ENCODE results near the gene RAMP1.
"Not testable (repeated sequence)": the region's sequence is repeated elsewhere in the genome, so short reads cannot be mapped to it uniquely, and the experiment has no call there.

Gene RAMP1

DNA sequence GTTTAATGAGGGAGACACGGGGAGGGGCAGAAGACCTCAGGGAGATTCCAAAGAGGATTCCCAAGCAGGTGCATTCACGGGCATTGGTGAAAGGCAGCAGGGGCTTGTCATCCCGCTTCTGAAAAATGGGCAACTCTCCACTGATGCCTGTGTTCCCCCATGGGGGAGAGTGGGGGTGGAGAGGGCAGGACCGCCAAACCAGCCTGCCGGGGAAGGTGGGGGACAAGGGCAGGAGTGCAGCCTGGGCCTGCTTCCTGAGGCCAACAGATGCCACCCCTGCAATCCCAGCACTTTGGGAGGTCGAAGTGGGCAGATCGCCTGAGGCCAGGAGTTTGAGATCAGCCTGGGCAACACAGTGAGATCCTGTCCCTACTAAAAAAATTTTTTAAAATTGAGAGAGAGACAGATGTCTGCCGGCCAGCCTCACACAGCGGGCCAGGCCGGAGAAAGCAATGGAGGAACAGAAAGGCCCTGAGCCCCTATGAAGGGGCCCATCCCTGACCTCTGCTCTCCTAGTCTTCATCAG lies 62.6 kb downstream of the RAMP1 start:
- no peak for DNase-seq

DNA sequence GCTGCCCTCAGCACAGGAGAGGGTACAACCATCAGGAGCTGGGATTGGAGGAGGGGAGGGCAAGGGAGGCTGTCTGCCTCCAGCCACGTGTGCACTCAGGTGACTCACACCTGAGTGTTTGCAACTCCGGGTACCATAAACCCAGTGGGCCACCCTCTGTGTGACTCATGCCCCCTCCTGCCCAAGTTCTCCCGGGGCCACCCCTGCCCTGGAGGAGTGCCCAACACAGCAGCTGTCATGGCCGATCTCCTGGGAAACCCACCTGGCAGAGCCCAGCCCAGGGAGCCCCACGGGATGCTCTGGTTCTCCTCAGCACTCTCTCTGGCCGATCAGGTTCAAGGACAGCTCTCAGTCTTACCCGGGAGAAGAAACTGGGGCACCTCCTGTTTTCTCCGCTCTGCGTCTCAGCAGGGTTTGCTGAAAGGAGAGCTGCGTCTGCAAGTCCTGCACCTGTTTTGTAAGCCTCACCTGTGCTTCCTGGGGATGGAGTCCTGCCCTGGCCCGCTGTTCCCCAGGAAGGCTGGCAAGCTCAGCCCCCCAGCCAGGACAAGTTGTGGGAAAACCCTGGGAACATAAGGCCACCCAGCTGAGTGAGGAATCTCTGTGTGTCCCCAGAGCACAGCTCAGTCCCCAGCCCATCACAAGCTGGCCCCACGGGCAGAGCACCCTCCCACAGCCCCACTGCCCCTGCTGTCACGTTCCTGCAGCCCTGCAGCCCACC lies 63.4 kb downstream of the RAMP1 start:
- no peak for DNase-seq

DNA sequence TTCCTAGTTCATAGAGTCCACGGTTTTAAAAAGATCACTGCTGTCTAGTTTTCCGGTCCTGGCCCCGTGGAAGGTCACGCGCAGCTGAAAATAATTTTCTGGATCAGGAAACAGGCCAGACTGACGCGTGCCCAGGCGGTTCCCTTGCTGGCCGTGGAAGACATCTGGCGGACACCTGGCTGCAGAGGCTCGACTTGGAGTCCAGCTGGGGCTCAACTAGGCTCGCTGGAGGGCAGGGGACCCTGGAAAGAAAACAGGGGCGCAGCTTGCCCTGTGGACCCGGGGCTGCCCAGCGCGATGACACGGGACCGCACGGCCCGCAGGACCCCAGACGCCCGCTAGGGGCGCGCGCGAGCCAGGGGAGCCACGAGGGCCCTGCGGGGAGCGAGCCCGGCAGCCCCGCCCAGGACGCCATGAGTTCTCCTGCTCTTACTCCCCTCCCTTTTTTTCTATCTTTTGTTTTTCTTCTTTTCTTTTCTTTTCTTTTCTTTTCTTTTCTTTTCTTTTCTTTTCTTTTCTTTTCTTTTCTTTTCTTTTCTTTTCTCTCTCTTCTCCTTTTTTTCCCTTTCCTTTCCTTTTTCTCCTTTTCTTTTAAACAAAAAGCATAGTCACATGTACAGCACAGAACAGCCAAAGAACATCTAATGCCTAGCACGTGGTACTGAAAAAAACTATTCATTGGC lies 64.2 kb downstream of the RAMP1 start:
- DNase-seq: peak; percentile 71

DNA sequence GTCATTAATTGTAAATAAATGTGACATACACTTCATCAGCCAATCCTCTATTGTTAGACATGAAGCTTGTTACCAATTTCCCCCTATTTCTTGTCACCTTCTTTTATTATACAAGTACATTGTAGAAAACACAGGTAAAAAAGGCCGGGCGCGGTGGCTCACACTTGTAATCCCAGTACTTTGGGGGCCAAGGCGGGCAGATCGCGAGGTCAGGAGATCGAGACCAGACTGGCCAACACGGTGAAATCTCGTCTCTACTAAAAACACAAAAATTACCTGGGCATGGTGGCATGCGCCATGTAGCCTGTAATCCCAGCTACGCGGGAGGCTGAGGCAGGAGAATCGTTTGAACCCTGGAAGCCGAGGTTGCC lies 64.7 kb downstream of the RAMP1 start:
- no peak for DNase-seq

DNA sequence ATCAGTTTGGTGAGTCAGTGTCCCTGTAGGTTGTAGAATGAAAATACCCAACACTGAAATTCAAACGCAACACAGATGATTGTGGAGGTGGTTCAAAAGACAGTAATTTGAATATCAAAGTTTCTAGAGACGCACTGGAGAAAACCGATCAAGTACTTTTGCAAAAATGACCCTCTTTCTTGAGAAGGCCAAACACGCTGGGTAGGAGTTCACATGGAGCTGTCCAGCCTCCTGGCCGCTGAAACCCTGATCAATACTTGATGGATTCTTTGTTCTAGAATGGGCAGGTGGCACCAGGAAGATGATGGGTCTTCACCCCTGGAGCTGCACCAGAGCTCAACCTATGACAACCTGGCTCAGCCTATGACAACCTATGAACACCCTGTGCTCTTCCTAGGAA lies 67.7 kb downstream of the RAMP1 start:
- DNase-seq: no peak

DNA sequence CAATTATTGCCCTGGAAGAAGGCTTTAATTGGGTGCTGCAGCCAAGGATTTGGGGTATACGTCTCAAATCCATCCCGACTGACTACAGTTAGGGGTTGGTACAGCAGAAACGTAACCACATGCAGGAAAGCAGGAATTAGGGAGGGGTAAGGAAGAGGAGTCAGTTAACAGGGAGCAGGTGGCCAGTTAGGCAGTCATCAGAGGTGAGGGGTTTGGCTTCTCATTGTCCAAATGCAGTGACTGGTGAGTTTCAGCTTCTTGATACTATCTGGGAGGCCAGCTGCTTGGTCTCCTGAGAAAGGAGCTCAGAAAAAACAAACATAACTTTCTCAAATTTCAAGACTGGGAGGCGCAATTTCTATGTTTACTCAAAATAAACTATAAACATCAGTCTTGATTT lies 68.6 kb downstream of the RAMP1 start:
- DNase-seq: no peak

DNA sequence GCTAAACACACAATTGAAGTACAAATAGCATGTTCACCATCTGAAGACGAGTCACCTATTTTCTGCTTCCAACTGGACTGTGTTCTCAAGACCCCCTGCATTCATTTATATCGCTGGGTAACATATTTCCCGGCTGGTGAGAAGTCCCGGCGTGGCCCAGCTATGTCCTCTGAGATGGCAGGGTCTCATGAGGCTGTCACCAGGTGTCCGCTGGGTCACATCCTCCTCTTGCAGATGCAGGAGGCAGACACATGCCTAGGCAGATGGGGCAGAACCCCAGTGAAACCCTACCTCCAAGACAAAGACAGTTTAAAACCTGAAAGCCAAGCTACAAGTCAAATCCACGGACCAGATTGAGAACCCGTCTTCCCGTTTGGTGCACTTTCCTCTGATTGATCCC lies 70.6 kb downstream of the RAMP1 start:
- DNase-seq: no peak

DNA sequence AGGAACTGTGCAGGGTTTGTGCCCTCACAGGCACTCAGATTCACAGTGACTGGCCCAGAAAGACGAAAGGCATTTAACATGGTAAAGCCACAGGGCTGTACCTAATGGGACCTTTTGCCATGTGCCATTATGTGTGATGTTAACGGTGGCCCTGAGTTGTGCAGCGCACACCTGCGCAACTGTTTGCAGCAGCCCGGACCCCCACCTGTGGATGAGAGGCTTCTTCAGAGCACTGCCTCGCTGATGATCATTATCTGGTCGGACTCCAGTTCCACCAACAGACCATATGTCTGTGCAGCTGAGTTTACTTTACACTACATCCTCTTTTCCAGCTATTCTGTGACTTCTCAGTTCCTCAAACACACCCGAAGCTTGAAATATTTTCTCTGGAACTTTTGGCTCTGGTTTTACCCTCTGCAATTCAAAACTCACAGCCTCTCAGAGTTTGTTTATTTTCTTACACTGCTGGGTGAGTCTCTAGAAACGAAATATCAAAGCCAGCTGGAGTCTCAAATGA lies 71.8 kb downstream of the RAMP1 start:
- DNase-seq: no peak

DNA sequence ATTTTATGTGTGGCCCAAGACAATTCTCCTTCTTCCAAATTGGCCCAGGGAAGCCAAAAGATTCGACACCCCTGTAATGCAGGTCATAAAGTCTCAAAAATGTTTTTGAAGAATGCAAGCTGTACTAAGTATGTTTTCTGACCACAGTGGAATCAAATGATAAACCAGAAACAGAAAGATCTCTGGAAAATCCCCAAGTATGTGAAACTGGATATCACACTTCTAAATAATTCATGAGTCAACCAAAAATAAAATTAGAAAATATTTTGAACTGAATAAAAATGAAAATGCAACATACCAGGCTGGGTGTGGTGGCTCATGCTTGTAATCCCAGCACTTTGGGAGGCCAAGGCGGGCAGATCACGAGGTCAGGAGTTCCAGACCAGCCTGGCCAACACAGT lies 73.3 kb downstream of the RAMP1 start:
- no peak for DNase-seq

DNA sequence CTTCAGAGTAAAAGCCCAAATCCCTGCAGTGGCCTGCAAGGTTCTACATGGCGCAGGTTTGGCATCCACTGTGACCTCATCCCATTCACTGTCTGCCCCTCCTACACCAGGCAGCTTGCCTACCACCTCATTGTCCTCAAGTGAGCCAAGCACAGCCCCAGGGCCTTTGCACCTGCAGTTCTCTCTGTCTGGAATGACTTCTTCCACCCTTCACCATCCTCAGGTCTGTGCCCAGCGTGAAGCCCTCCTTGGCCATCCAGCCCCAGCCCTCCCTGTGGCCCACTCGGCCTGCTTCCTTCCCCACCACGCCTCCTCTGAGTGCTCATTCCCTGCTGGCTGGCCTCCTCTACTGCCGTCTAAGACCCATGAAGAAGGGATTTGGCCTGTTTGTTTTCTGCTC lies 74.8 kb downstream of the RAMP1 start:
- DNase-seq: no peak

DNA sequence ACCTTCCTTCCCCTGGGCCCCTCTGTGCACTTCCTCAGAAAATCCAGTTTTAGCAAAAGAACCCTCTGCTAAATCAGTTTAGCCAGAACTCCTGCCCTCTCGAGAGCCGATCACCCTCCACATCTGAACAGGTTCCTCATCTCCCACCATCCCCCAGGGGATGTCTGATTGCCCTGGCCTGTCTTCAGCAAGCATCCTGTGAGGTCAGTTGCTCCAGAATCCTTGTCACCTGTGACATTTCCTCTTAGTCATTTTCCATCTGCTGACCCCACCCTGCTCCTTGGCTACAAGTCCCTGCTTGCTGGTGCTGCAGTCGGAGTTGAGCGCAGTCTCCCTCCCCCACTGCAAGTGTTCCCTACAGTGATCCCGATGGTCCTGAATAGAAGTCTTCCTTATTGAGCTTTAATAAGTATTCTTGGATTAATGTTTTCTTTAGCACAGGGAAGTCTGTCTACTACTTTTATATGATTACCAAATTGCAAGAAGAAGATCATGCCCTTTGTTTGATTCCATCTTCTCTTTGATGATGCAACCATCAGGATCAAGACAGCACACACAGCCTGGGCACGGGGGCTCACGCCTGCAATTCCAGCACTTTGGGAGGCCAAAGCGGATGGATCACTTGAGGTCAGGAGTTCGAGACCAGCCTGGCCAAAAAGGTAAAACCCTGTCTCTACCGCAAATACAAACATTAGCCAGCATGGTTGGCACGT lies 76.5 kb downstream of the RAMP1 start:
- no peak for DNase-seq

DNA sequence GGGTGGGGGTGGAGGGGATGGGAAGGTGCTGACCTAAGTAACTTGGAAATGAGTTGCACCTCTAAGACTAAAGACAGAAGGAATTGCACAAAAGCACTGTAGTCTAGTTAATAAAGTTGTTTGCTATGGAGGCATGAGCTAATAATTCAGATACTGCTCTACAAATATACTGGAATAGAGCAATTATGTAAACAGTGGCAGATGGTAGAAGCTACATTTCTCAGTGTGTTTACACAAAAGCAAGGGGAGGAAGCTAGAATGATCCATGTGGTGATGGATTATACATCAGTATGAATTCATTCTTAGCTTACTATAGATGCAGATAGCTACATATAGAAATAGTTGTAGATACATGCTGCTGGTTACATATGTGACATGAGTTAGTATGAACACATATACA lies 79.8 kb downstream of the RAMP1 start:
- no peak for DNase-seq

DNA sequence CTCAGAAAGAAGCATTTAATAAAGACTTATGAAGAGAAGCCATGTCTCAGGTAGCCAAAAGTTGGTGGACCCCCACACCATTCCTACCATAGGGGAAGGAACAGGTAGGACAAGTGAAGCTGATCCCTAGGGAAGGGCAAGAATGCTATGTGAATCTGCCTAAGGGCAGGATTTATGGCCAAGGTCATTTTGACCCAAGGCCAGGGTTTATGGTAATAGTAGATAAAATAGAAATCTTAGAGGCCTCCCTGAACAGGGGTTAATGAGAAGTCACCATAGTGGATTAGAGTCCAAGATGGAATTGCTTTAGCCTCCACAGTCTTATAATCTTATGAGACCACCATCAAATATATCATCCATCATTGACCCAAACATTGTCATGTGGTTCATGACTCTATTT lies 81.4 kb downstream of the RAMP1 start:
- DNase-seq: no peak

DNA sequence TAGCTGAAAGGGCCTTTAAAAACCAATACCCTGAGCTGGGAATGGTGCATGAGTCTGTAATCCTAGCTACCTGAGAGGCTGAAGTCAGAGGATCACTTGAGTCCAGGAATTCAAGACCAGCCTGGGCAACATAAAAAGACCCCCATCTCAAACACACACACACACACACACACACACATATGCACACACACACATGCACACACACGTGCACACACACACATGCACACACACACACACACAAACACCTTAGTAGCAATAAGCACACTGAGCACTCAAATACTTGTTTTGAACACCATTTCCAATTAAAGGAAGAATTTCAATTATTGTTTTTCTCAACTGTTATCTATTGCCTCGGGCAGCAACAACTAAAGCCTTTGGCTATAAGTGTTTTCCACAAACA lies 81.8 kb downstream of the RAMP1 start:
- DNase-seq: no peak

DNA sequence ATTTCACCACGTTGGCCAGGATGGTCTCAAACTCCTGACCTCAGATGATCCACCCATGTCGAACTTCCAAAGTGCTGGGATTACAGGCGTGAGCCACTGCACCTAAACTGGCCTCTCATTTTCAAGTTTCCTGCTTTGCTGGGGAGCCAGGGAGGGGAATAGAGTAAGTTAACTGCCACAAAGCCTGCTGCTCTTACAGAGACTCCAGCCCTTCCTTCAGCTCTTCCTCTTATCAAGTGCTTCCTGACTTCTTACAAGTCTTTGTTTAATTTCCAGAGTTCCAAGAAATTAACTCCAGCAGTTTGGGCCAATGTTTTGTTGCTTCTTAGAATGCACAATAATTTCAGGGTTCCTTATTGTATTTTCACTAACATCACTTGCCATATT lies 83.1 kb downstream of the RAMP1 start:
- no peak for DNase-seq

DNA sequence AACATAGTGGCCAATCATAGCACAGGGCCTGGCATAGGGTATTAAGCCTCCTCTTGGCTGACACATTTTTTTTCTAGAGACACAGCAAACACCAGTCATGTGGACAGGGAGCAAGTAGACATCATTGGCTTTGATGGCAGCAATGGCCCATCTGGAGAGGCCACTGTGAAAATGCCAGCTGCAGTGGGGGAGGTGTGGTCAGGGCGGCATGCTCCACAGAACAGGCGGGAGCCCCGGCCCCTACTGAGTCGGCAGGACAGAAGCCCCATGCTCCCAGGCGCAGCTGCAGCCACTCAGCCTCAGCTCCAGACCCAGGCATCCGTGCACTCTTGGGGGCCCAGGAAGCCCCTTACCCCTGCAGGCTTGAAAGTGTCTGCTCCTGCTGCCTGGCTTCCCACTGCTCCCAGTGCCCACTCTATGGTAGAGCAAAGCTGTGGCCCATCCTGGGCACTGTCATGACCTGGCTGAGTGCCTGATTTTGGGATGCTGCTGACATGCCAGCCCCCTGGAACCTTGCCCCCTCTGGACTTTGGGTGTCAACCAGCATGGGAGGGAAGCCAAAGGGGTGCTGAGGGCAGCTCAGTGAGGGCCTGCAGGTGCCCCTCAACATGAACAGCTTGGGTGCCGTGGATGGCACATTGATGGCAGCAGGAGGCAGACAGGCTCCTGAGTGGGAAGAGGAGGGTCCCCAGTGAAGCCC lies 84.1 kb downstream of the RAMP1 start:
- DNase-seq: no peak

DNA sequence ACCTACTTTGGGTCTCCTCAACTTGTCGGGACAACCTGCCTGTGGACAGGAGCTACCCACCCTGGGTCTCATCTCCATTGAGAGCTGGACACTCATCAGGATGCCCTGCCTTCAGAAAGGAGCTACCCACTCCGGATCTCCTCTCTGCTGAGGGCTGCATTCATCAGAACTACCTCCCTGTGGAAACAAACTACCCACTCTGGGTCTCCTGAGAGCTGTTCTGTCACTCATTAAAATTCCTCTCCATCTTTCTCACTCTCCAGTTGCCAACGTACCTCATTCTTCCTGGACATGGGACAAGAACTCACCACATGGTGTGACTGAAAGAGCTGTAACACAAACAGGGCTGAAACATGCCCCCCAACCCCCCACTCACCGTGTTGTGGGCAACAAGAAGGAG lies 84.9 kb downstream of the RAMP1 start:
- no peak for DNase-seq

DNA sequence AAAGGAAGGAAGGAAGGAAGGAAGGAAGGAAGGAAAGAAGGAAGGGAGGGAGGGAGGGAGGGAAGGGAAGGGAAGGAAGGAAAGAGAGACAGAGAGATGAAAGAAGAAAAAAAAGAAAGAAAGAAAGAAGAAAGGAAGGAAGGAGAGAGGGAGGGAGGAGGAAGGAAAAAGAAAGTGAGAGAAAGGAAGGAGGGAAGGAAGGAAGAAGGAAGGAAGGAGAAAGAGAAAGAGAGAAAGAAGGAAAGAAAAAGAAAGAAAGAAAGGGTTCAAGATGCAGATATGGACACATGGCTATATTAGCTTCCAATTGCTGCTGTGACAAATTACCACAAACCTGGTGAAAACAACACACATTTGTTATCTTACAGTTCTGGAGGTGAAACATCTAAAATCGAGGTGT lies 87.0 kb downstream of the RAMP1 start:
- no peak for DNase-seq

DNA sequence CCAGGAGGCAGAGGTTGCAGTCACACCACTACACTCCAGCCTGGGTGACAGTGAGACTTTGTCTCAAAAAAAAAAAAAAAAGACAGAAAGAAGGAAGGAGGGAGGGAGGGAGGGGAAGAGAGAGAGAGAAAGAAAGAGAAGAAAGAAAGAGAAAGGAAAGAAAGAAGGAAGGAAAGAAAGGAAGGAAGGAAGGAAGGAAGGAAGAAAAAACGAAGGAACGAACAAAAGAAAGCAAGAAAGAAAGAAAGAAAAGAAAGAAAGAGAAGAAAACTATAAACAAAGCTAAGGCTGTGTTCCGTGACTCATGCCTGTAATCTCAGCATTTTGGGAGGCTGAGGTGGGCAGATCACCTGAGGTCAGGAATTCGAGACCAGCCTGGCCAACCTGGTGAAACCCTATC lies 91.9 kb downstream of the RAMP1 start:
- not testable (repeated sequence) for DNase-seq

DNA sequence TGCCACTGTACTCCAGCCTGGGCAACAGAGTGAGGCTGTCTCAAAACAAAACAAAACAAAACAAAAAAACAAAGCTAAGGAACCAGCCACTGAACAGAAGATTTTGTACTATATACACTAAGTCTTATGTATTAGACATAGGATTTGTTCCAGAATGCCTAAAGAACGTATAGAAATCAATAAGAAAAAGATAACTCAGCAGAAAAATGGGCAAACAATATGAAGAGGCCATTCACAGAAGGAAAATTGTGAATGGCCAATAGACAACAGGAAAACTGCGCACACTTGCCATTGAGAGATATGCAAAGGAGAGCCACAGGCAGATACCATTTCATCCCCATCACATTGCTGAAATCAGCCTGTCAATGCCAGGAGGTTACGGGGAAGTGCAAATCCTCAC lies 92.5 kb downstream of the RAMP1 start:
- DNase-seq: no peak

DNA sequence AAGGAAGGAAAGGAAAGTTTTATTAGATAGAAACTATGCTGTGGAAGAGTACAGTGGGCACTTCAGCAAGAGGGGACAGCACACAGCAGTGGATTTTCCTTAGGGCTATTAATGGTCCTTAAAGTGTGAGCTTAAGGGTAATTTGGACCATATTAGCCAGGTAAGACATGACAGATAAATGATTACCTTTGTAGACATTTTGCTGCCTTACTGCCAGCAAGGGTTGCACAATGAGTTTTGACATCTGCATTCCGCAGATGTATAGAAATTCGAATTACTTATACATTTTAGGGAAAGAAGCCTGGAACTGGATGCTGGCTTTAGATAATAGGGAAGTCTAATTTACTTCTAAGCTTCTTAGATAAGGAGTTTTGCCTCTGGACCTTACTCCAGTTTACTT lies 93.4 kb downstream of the RAMP1 start:
- DNase-seq: no peak

DNA sequence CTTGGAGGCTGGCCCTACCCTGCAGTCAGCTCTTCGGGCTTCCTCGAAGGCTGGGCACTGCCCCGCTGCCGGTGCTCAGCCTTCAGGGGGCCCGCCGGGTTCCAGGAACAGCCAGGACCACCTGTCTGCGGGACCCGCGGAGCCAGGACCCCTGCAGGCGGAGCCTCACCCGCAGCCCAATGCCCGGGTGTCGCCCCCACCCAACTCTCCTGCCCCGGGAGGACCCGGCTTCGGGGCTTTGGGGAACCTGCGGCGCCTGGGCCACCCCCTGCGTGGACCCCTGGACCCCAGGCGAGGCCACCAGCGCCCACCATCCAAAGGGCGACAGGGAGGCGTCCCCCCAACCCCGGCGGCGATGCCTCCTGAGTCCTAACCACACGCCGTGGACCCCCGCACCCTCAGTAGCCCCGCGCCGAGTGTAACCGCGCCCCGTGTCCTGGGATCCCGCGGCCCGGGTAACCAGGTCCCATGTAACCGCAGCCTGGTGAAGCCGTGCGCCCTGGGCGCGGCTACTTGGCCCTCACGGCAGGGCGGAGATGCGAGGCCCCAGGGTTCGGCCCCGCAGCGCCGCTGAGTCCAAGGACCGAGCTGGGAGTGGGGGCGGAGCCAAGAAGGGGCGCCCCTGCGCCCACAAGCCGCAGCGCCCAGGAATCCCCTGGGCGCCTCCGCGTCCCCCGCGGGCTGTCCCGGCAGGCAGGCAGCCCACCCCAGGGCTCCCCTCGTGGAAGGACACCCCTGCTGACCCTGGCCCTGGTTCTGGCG lies 96.4 kb downstream of the RAMP1 start:
- DNase-seq: no peak

DNA sequence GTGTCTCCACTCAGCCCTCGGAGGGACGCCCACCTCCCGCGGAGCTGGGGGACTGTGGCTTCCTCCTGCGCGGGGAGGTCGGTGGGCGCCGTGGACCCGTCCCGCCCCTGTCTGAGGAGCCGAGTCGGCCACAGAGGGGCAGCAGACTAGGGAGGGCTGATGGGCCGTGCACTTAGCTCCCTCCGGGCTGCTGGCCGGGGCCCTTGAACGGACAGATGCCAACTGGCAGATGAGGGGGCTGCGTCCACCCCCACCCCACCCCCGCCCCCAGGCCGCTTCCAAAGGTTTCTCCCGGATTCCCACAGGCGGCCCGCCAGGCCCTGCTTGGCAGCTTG lies 96.9 kb downstream of the RAMP1 start:
- no peak for DNase-seq

Measured in activated effector memory CD4-positive, alpha-beta T cell treated with Interleukin-2 at 50 U/mL for 16 hours (primary cell).